Activated CD4-positive, alpha-beta T cell treated with anti-CD3 and anti-CD28 coated beads for 36 hours (primary cell): ENCODE results near the gene SPECC1L. TPM values are rescaled to one million over a fixed set of nuclear protein-coding genes. Genes with fewer than 3 reads are reported as not detected.
"Not testable (repeated sequence)": the region's sequence is repeated elsewhere in the genome, so short reads cannot be mapped to it uniquely, and the experiment has no call there.

ENCODE experiments used
- ATAC-seq: fragments of 200-7000 bp; cut with Tn5 transposase; one replicate; pipeline ENCODE4 v1.10.0; 2021; ENCODE audit warnings: mild to moderate bottlenecking, moderate library complexity
- CTCF ChIA-PET: fragments of 350-600 bp; sonication (Branson Sonifier 250); formaldehyde crosslinking; loops from one replicate; lab custom pipeline; 2021; ENCODE audit warnings: antibody characterized with exemption; lab: Charles Lee
- POLR2A ChIA-PET: fragments of 350-600 bp; sonication (Branson Sonifier 250); formaldehyde crosslinking; loops from one replicate; lab custom pipeline; 2021; ENCODE audit warnings: antibody characterized with exemption, inconsistent platforms; lab: Charles Lee
- DNase-seq: peaks from one replicate; pipeline ENCODE4 v3.0.0-alpha.2; 2020
- H3K27ac Mint-ChIP-seq: one replicate; pipeline ENCODE4 v1.8.0; 2021; ENCODE audit warnings: mixed read lengths
- H3K27me3 Mint-ChIP-seq: one replicate; pipeline ENCODE4 v1.8.0; 2021; ENCODE audit warnings: mixed read lengths
- H3K36me3 Mint-ChIP-seq: one replicate; pipeline ENCODE4 v1.8.0; 2021; ENCODE audit warnings: low read depth, mixed read lengths
- H3K4me1 Mint-ChIP-seq: one replicate; pipeline ENCODE4 v1.8.0; 2021; ENCODE audit warnings: mixed read lengths
- H3K4me3 Mint-ChIP-seq: one replicate; pipeline ENCODE4 v1.8.0; 2021; ENCODE audit warnings: mild to moderate bottlenecking, moderate library complexity, mixed read lengths
- H3K9me3 Mint-ChIP-seq: one replicate; pipeline ENCODE4 v1.8.0; 2021; ENCODE audit warnings: low read depth, mixed read lengths
- intact Hi-C, 2 experiments: fragments of 100-400 bp; cut with DNase I in 1 of 2; cut with micrococcal nuclease in 1 of 2; formaldehyde crosslinking; loops; one replicate each; pipeline versions ENCODE4 v1.14.2 to v1.15.1; 2022 to 2024; cut with DNase I, micrococcal nuclease
- total RNA-seq, 2 experiments: library from RNA; stranded (reverse); gene quantifications; one replicate each; pipeline ENCODE4 v1.2.3, GENCODE V29; 2021

Gene SPECC1L
- total RNA-seq, 2 experiments from 2014 or later, result 31.5 to 38.2 TPM

- CTCF ChIA-PET, result interaction anchor here (0.7 to 2.1 kb wide), 4 partner anchors 20 to 218 kb away, joined by 3 to 9 read pairs (median 4); no protein-coding TSS in a partner anchor
- H3K27ac Mint-ChIP-seq, result peak overlapping the region; percentile 7
- H3K4me3 Mint-ChIP-seq, result no peak overlapping the region
- H3K27me3 Mint-ChIP-seq, result no peaks in the 10 kb centered on the region
- no peaks in the 10 kb centered on the region for H3K9me3 Mint-ChIP-seq
- POLR2A ChIA-PET, result interaction anchor here (0.8 kb wide), 1 partner anchor 20 kb away, joined by 8 read pairs; no protein-coding TSS in a partner anchor
- peak; percentile 45 for DNase-seq
- peak; percentile 88 for ATAC-seq
- intact Hi-C loops, result loop anchor here (1.0 to 2.0 kb wide), 2 partner anchors 20 to 32 kb away; no protein-coding TSS in a partner anchor
- H3K4me1 Mint-ChIP-seq, result peaks cover 50% of the 10 kb centered on the region
- H3K36me3 Mint-ChIP-seq, result peaks cover 28% of the 10 kb centered on the region
Measured at GRCh38 chr22:24305260-24305692, 34.6 kb downstream of the SPECC1L start.

- H3K4me3 Mint-ChIP-seq, result no peak overlapping the region
- no peaks in the 10 kb centered on the region for H3K27me3 Mint-ChIP-seq
- no peaks in the 10 kb centered on the region for H3K9me3 Mint-ChIP-seq
- ATAC-seq (no peak), DNase-seq (no peak)
- ChIA-PET CTCF (no interaction called here), POLR2A (no interaction called here)
- intact Hi-C loops, result no loop called here
- H3K27ac Mint-ChIP-seq, result no peak overlapping the region
- H3K4me1 Mint-ChIP-seq, result peaks cover 4% of the 10 kb centered on the region
- peaks cover 35% of the 10 kb centered on the region for H3K36me3 Mint-ChIP-seq
Measured at GRCh38 chr22:24310969-24311368, 40.3 kb downstream of the SPECC1L start.

- no peak overlapping the region for H3K4me3 Mint-ChIP-seq
- ATAC-seq, result no peak
- no peak for DNase-seq
- peaks cover 24% of the 10 kb centered on the region for H3K36me3 Mint-ChIP-seq
- no peak overlapping the region for H3K27ac Mint-ChIP-seq
- no peaks in the 10 kb centered on the region for H3K27me3 Mint-ChIP-seq
- ChIA-PET POLR2A (no interaction called here), CTCF (no interaction called here)
- H3K4me1 Mint-ChIP-seq, result no peaks in the 10 kb centered on the region
- intact Hi-C loops, result no loop called here
- no peaks in the 10 kb centered on the region for H3K9me3 Mint-ChIP-seq
Measured at GRCh38 chr22:24315367-24315966, 44.8 kb downstream of the SPECC1L start.

- H3K9me3 Mint-ChIP-seq, H3K4me3 Mint-ChIP-seq, DNase-seq, CTCF ChIA-PET, POLR2A ChIA-PET, H3K27me3 Mint-ChIP-seq, H3K4me1 Mint-ChIP-seq, H3K27ac Mint-ChIP-seq, ATAC-seq, intact Hi-C loops: not testable (repeated sequence)
- H3K36me3 Mint-ChIP-seq, result peaks cover 24% of the 10 kb centered on the region
Measured at GRCh38 chr22:24316264-24316663, 45.6 kb downstream of the SPECC1L start.

- ATAC-seq, H3K4me3 Mint-ChIP-seq, POLR2A ChIA-PET, H3K4me1 Mint-ChIP-seq, H3K27me3 Mint-ChIP-seq, H3K9me3 Mint-ChIP-seq, intact Hi-C loops, H3K27ac Mint-ChIP-seq, CTCF ChIA-PET, DNase-seq: not testable (repeated sequence)
- H3K36me3 Mint-ChIP-seq, result peaks cover 22% of the 10 kb centered on the region
Measured at GRCh38 chr22:24317511-24317910, 46.9 kb downstream of the SPECC1L start.

- Mint-ChIP-seq H3K4me1 (peaks cover 9% of the 10 kb centered on the region), H3K27ac (no peak overlapping the region), H3K36me3 (peaks cover 19% of the 10 kb centered on the region), H3K27me3 (no peaks in the 10 kb centered on the region), H3K4me3 (no peak overlapping the region), H3K9me3 (no peaks in the 10 kb centered on the region)
- intact Hi-C loops, result no loop called here
- ATAC-seq (no peak), DNase-seq (no peak)
- CTCF ChIA-PET, result no interaction called here
- POLR2A ChIA-PET, result no interaction called here
Measured at GRCh38 chr22:24319451-24319850, 48.8 kb downstream of the SPECC1L start.

- H3K9me3 Mint-ChIP-seq, result no peaks in the 10 kb centered on the region
- intact Hi-C loops, result no loop called here
- H3K27ac Mint-ChIP-seq, result no peak overlapping the region
- ChIA-PET CTCF (interaction anchor here (1.2 to 1.3 kb wide), 2 partner anchors 38 to 181 kb away, joined by 3 read pairs; no protein-coding TSS in a partner anchor), POLR2A (no interaction called here)
- no peaks in the 10 kb centered on the region for H3K27me3 Mint-ChIP-seq
- no peak for DNase-seq
- ATAC-seq, result no peak
- no peak overlapping the region for H3K4me3 Mint-ChIP-seq
- peaks cover 25% of the 10 kb centered on the region for H3K4me1 Mint-ChIP-seq
- peaks cover 18% of the 10 kb centered on the region for H3K36me3 Mint-ChIP-seq
Measured at GRCh38 chr22:24321999-24322398, 51.4 kb downstream of the SPECC1L start.

- H3K27ac Mint-ChIP-seq, result no peak overlapping the region
- H3K4me3 Mint-ChIP-seq, result no peak overlapping the region
- intact Hi-C loops, result no loop called here
- H3K9me3 Mint-ChIP-seq, result no peaks in the 10 kb centered on the region
- peaks cover 18% of the 10 kb centered on the region for H3K36me3 Mint-ChIP-seq
- no peak for ATAC-seq
- H3K4me1 Mint-ChIP-seq, result peaks cover 25% of the 10 kb centered on the region
- ChIA-PET CTCF (interaction anchor here (1.2 to 1.3 kb wide), 3 partner anchors 18 to 180 kb away, joined by 3 read pairs; no protein-coding TSS in a partner anchor), POLR2A (no interaction called here)
- H3K27me3 Mint-ChIP-seq, result no peaks in the 10 kb centered on the region
- no peak for DNase-seq
Measured at GRCh38 chr22:24322522-24322921, 51.9 kb downstream of the SPECC1L start.

GRCh38 chr22:24323233-24323632, 52.6 kb downstream of the SPECC1L start:
- POLR2A ChIA-PET, result no interaction called here
- no peaks in the 10 kb centered on the region for H3K27me3 Mint-ChIP-seq
- no peak overlapping the region for H3K27ac Mint-ChIP-seq
- intact Hi-C loops, result no loop called here
- H3K36me3 Mint-ChIP-seq, result peaks cover 22% of the 10 kb centered on the region
- no peak for DNase-seq
- no peak overlapping the region for H3K4me3 Mint-ChIP-seq
- ATAC-seq, result no peak
- CTCF ChIA-PET, result interaction anchor here (0.8 to 1.2 kb wide), 3 partner anchors 10 to 102 kb away, joined by 3 to 4 read pairs (median 3); no protein-coding TSS in a partner anchor
- H3K9me3 Mint-ChIP-seq, result no peaks in the 10 kb centered on the region
- H3K4me1 Mint-ChIP-seq, result peaks cover 25% of the 10 kb centered on the region

GRCh38 chr22:24323695-24324094, 53.1 kb downstream of the SPECC1L start:
- Mint-ChIP-seq H3K4me1 (peaks cover 26% of the 10 kb centered on the region), H3K27ac (peak overlapping the region; percentile 92), H3K36me3 (peaks cover 23% of the 10 kb centered on the region), H3K27me3 (no peaks in the 10 kb centered on the region), H3K9me3 (no peaks in the 10 kb centered on the region), H3K4me3 (peak overlapping the region; percentile 16)
- CTCF ChIA-PET, result interaction anchor here (0.8 to 1.2 kb wide), 5 partner anchors 9 to 201 kb away, joined by 3 to 4 read pairs (median 3); no protein-coding TSS in a partner anchor
- POLR2A ChIA-PET, result interaction anchor here (0.7 kb wide), 1 partner anchor 20 kb away, joined by 3 read pairs; no protein-coding TSS in a partner anchor
- intact Hi-C loops, result loop anchor here in 1 of 2 experiments (1.0 kb wide), 1 partner anchor 198 kb away; no protein-coding TSS in a partner anchor
- no peak for DNase-seq
- ATAC-seq, result no peak

- ChIA-PET CTCF (interaction anchor here (1.0 to 1.1 kb wide), 3 partner anchors 26 to 201 kb away, joined by 3 read pairs; no protein-coding TSS in a partner anchor), POLR2A (interaction anchor here (0.7 kb wide), 1 partner anchor 20 kb away, joined by 3 read pairs; no protein-coding TSS in a partner anchor)
- intact Hi-C loops, result loop anchor here in 1 of 2 experiments (1.0 kb wide), 1 partner anchor 197 kb away; no protein-coding TSS in a partner anchor
- peaks cover 22% of the 10 kb centered on the region for H3K36me3 Mint-ChIP-seq
- peak; percentile 62 for ATAC-seq
- peak overlapping the region; percentile 16 for H3K4me3 Mint-ChIP-seq
- H3K27ac Mint-ChIP-seq, result peak overlapping the region; percentile 92
- no peak for DNase-seq
- no peaks in the 10 kb centered on the region for H3K27me3 Mint-ChIP-seq
- H3K4me1 Mint-ChIP-seq, result peaks cover 28% of the 10 kb centered on the region
- H3K9me3 Mint-ChIP-seq, result no peaks in the 10 kb centered on the region
Measured at GRCh38 chr22:24324137-24324536, 53.5 kb downstream of the SPECC1L start.
